Measurements from ENCODE around the gene GSTA1. TPM values are rescaled to one million over a fixed set of nuclear protein-coding genes. Genes with fewer than 3 reads are reported as not detected.
A peak's percentile ranks its signal among the peaks of the same experiment; 100 is the strongest.
"Not testable (repeated sequence)": the region's sequence is repeated elsewhere in the genome, so short reads cannot be mapped to it uniquely, and the experiment has no call there.

Gene GSTA1
- total RNA-seq, 1 experiment from 2014 or later, result not detected

DNA sequence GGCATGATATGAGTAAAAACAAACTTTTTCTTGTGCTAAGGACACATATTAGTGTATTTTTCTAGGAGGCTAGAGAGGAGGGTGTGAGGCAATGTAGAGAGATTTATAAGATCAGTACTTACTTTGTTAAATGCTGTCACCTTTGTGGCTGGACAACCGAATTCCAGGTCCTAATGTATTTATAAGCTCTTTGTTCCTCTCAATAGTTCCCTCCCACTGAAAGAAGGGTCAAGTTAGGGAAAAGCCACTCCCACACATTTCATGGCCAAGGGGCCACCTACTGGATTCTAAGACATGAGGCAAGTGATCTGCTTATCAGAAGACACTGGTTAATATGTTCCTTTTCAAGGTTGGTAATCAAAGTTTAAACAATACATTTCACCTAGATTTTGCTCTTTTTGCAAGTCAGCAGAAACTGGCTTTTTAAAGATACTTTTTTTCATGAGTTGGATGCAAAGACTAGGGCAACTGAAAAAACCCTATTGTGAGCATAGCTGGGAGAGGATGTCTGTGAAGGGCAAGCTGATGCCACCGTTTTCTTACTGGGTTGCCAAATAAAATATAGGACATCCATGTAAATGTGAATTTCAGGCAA is 40.2 kb downstream of the GSTA1 start, which contains the start of gene GSTA2:
GSTA2 (minus strand) TSS at position 154 of the 595 bp plus-strand sequence. CDS start 5,528 bp downstream, outside the sequence.
- not testable (repeated sequence) for H3K18ac ChIP-seq (ENCODE audit: insufficient read length, low read depth, low read length); H2BK20ac ChIP-seq (ENCODE audit: low read depth, low read length, poor library complexity, severe bottlenecking); H3K9me3 ChIP-seq (ENCODE audit: control insufficient read depth, low read depth, low read length); H3K36me3 Mint-ChIP-seq (ENCODE audit: insufficient read depth in 1 of 3, low read depth in 3 of 3); H3K23ac ChIP-seq (ENCODE audit: insufficient read length, low read depth, low read length); H3K79me2 ChIP-seq (ENCODE audit: insufficient read depth, low read length); H3K14ac ChIP-seq (ENCODE audit: insufficient read depth, low read length); H4K20me1 ChIP-seq (ENCODE audit: control insufficient read depth, insufficient read depth, insufficient read length); H3K79me1 ChIP-seq (ENCODE audit: insufficient read depth, low read depth, low read length, poor library complexity, severe bottlenecking); H3K56ac ChIP-seq (ENCODE audit: insufficient read length, low read depth, low read length); H2BK15ac ChIP-seq (ENCODE audit: low read depth, low read length); DNase-seq; H3K4me3 Mint-ChIP-seq; H3T11ph ChIP-seq (ENCODE audit: low read length); H4K8ac ChIP-seq (replicated peaks; ENCODE audit: insufficient read length, low read depth, low read length); H3K27me3 ChIP-seq (ENCODE audit: insufficient read depth, low read length); H2AFZ ChIP-seq (ENCODE audit: low read length); H3K4me1 Mint-ChIP-seq; H2BK12ac ChIP-seq (ENCODE audit: insufficient read length, low read depth, low read length); H2BK5ac ChIP-seq (ENCODE audit: insufficient read length, low read length); H3K4me2 ChIP-seq (ENCODE audit: insufficient read depth, insufficient read length, low read length); H3K23me2 ChIP-seq (ENCODE audit: insufficient read length, low read depth, low read length, poor library complexity, severe bottlenecking); H4K5ac ChIP-seq (ENCODE audit: insufficient read length, low read depth, low read length); H3K27ac ChIP-seq (ENCODE audit: insufficient read length, low read depth, low read length); H3K27ac Mint-ChIP-seq; H2BK120ac ChIP-seq (ENCODE audit: low read depth, low read length, poor library complexity, severe bottlenecking); H3K27me3 Mint-ChIP-seq (ENCODE audit: low read depth); H4K91ac ChIP-seq (ENCODE audit: insufficient read length, low read depth, low read length); H3K4ac ChIP-seq (ENCODE audit: low read depth, low read length); H2AK5ac ChIP-seq (ENCODE audit: insufficient read length, low read length); H3K4me1 ChIP-seq (ENCODE audit: insufficient read depth, low read length); H3K9me3 Mint-ChIP-seq; H3K9ac ChIP-seq (ENCODE audit: extremely low read depth, insufficient read length, low read length)
- TF ChIP-seq, protein P1, sequence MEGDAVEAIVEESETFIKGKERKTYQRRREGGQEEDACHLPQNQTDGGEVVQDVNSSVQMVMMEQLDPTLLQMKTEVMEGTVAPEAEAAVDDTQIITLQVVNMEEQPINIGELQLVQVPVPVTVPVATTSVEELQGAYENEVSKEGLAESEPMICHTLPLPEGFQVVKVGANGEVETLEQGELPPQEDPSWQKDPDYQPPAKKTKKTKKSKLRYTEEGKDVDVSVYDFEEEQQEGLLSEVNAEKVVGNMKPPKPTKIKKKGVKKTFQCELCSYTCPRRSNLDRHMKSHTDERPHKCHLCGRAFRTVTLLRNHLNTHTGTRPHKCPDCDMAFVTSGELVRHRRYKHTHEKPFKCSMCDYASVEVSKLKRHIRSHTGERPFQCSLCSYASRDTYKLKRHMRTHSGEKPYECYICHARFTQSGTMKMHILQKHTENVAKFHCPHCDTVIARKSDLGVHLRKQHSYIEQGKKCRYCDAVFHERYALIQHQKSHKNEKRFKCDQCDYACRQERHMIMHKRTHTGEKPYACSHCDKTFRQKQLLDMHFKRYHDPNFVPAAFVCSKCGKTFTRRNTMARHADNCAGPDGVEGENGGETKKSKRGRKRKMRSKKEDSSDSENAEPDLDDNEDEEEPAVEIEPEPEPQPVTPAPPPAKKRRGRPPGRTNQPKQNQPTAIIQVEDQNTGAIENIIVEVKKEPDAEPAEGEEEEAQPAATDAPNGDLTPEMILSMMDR (conservative IDR thresholded peaks at IDR 0.05), result peak; percentile 52
- WGBS (ENCODE audit: extremely low coverage, insufficient read length, low lambda C conversion rate), result no CpG with 5 or more reads among the region's 2 CpGs

DNA sequence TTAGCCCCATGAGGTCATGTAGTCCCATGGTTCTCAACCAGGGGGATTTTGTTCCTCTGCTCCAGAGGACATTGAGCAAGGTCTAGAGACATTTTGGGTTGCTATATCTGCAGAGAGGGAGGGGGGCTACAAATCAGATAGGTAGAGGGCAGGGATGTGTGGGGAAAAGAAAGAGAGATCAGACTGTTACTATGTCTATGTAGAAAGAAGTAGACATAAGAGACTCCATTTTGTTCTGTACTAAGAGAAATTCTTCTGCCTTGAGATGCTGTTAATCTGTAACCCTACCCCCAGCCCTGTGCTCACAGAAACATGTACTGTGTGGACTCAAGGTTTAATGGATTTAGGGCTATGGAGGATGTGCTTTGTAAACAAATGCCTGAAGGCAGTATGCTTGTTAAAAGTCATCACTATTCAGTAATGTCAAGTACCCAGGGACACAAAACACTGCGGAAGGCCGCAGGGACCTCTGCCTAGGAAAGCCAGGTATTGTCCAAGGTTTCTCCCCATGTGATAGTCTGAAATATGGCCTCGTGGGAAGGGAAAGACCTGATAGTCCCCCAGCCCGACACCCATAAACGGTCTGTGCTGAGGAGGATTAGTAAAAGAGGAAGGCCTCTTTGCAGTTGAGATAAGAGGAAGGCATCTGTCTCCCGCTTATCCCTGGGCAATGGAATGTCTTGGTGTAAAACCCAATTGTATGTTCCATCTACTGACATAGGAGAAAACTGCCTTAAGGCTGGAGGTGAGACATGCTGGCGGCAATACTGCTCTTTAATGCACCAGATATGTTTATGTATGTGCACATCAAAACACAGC is 41.7 kb downstream of the GSTA1 start:
- H4K20me1 ChIP-seq (ENCODE audit: control insufficient read depth, insufficient read depth, insufficient read length); H2BK12ac ChIP-seq (ENCODE audit: insufficient read length, low read depth, low read length); H2BK20ac ChIP-seq (ENCODE audit: low read depth, low read length, poor library complexity, severe bottlenecking); H3K9ac ChIP-seq (ENCODE audit: extremely low read depth, insufficient read length, low read length); H3K9me3 ChIP-seq (ENCODE audit: control insufficient read depth, low read depth, low read length); H3K27me3 ChIP-seq (ENCODE audit: insufficient read depth, low read length); H3K27ac Mint-ChIP-seq; H3K9me3 Mint-ChIP-seq; H3K23ac ChIP-seq (ENCODE audit: insufficient read length, low read depth, low read length); H3K4me2 ChIP-seq (ENCODE audit: insufficient read depth, insufficient read length, low read length); H2AFZ ChIP-seq (ENCODE audit: low read length); DNase-seq; H3K36me3 Mint-ChIP-seq (ENCODE audit: insufficient read depth in 1 of 3, low read depth in 3 of 3); H3K27ac ChIP-seq (ENCODE audit: insufficient read length, low read depth, low read length); H2BK120ac ChIP-seq (ENCODE audit: low read depth, low read length, poor library complexity, severe bottlenecking); H3K56ac ChIP-seq (ENCODE audit: insufficient read length, low read depth, low read length); H3K4me3 Mint-ChIP-seq; H3T11ph ChIP-seq (ENCODE audit: low read length); H3K14ac ChIP-seq (ENCODE audit: insufficient read depth, low read length); H3K4ac ChIP-seq (ENCODE audit: low read depth, low read length); H3K79me2 ChIP-seq (ENCODE audit: insufficient read depth, low read length); H4K91ac ChIP-seq (ENCODE audit: insufficient read length, low read depth, low read length); H4K5ac ChIP-seq (ENCODE audit: insufficient read length, low read depth, low read length); H2BK5ac ChIP-seq (ENCODE audit: insufficient read length, low read length); H3K23me2 ChIP-seq (ENCODE audit: insufficient read length, low read depth, low read length, poor library complexity, severe bottlenecking); H2BK15ac ChIP-seq (ENCODE audit: low read depth, low read length); H2AK5ac ChIP-seq (ENCODE audit: insufficient read length, low read length); H3K4me1 ChIP-seq (ENCODE audit: insufficient read depth, low read length); H3K18ac ChIP-seq (ENCODE audit: insufficient read length, low read depth, low read length); H3K27me3 Mint-ChIP-seq (ENCODE audit: low read depth); H4K8ac ChIP-seq (replicated peaks; ENCODE audit: insufficient read length, low read depth, low read length); H3K4me1 Mint-ChIP-seq; H3K79me1 ChIP-seq (ENCODE audit: insufficient read depth, low read depth, low read length, poor library complexity, severe bottlenecking): not testable (repeated sequence)
- no CpG with 5 or more reads among the region's 7 CpGs for WGBS (ENCODE audit: extremely low coverage, insufficient read length, low lambda C conversion rate)

Data from H9 (cell line).